Measurements from ENCODE around the gene NAA10. TPM values are rescaled to one million over a fixed set of nuclear protein-coding genes. Genes with fewer than 3 reads are reported as not detected.
A peak's percentile ranks its signal among the peaks of the same experiment; 100 is the strongest.
"Not testable (repeated sequence)": the region's sequence is repeated elsewhere in the genome, so short reads cannot be mapped to it uniquely, and the experiment has no call there.

The NAA10 gene
- total RNA-seq: 37.4 TPM

DNA sequence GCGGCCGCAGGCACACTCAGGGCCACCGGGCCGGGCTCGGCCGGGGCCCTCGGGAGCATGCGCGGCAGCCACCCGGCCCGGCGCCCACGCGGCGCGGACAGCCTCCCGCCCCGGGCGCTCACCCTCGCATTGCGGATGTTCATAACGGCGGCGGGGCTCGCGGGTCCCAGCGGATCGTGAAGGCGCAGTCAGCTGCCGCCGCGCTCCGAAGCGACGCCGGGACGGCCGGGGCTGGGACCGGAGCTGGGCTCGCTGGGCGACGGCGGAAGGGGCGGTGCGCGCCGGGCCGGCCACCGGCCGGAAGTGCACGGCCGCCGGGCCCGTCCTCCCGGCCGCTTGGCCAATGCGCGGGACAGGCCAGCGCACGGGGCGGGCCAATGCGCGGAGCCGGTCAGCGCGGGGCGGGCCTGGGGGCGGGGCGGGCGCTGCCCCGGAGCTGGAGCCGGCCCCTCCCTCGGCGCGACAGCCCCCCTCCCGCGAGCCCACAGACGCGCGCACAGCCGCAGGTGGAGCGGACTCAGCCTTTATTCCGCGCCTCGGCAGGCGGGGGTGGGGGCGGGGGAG is at the start of gene NAA10:
NAA10 (minus strand) TSS at position 276 of the 564 bp plus-strand sequence; CDS start at position 143, 133 bp downstream.
- peak in 2 of 3 donors; percentile 48 to 52 for DNase-seq (ENCODE audit: low read depth in 2 of 3, low spot score in 2 of 3)

DNA sequence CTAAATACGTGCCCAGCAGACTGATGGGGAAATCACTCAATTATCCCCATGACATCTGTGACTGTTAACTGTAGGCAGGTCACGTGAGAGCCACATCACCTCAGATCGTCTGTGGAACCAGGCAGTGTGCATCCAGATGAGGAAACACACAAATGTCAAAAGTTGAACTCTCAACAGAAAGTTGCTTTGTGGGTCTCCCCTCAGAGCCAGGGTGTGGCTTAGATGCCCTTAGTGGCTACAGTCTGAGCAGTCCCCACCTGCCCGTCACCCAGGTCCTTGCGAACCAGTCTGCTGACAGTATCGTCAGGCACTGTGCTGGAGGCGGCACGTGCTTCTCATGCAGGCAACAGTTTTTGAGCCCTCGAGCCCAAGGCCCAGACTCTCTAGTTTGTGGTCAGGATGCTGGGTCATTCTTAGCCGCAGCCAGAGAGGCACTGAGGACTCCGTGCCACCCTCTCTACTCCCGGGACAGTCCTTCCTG is 48.5 kb upstream of the NAA10 start:
- DNase-seq (ENCODE audit: low read depth in 2 of 3, low spot score in 2 of 3): no peak

DNA sequence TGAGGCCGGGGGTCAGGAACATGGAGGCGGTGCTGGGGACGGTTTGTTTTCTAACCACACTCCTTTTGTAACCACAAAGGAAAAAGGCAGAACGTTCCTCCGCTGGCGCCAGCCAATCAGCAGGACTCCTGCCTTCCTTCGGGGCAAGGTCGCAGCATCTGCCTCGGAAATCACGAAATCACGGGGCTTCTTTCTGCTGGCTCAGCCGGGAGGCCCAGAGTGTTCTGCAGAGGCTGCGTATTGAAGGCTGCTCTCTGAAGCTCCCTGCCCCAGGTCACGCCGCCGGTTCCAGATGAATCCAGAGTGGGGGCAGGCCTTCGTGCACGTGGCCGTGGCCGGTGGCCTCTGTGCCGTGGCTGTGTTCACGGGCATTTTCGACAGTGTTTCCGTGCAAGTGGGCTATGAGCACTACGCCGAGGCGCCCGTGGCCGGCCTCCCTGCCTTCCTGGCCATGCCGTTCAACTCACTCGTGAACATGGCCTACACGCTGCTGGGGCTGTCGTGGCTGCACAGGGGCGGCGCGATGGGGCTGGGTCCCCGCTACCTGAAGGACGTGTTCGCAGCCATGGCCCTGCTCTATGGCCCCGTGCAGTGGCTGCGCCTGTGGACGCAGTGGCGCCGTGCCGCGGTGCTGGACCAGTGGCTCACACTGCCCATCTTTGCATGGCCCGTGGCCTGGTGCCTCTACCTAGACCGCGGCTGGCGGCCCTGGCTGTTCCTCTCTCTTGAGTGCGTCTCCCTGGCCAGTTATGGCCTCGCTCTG is 47.1 kb upstream of the NAA10 start:
- peak in 2 of 3 donors; percentile 58 to 79 for DNase-seq (ENCODE audit: low read depth in 2 of 3, low spot score in 2 of 3)

DNA sequence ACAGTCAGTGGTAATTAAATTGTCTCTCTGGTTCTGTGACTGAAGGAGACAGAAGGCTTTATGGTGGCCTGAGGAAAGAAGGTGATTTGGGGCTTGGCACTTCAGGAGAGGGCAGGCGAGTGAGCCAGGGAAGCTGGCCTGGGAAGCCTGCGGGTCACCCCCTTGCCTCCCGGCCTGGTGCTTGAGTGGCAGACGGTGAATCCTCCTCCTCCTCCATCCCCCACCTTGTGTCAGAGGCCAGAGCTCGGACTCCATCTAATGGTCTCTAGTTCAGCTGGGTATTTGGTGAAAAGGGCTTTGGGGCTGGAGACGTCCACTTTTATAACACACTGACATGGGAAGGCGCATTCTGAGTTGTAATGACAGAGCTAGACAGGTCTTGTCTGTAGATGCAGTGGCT is 46.4 kb upstream of the NAA10 start:
- no peak for DNase-seq (ENCODE audit: low read depth in 2 of 3, low spot score in 2 of 3)

DNA sequence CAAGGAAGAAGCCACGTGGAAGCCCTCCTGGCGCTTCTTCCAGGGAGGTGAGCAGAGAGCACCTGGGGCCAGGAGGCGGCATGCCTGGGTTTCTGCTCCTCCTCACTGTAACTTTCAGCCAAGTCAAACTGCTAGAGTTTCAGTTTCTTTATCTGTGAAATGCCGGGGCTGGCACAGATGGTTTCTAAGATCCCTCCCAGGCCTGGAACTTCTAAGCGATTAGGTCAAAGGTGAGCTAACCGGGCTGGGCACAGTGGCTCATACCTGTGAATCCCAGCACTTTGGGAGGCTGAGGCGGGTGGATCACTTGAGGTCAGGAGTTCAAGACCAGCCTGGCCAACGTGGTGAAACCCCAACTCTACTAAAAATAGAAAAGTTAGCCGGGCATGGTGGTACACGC is 45.6 kb upstream of the NAA10 start:
- DNase-seq (ENCODE audit: low read depth in 2 of 3, low spot score in 2 of 3): not testable (repeated sequence)

DNA sequence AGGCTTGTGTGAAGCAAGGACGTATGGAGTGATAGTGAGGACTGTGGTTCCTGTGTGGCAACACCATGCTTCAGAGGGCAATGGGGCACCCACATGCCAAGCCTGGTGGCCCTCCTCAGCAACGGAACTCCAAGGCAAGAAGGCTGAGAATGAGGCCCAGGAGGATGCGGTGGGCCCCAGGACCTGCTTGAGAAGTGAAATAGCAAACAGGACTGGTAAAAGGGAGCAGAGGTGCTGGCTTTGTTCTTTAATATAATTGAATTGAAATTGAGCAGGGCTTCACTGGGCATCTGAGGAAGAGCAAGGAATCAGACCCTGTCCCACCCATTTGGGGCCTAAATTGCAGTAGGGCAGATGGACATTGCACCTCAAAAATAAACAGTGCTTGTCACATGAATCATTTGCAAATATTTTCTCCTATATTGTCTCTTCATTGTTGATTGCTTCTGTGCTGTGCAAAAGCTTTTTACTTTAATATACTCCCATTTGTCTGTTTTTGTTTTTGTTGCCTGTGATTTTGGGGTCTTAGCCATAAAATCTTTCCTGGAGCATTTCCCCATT is 40.0 kb upstream of the NAA10 start:
- DNase-seq (ENCODE audit: low read depth in 2 of 3, low spot score in 2 of 3): no peak

DNA sequence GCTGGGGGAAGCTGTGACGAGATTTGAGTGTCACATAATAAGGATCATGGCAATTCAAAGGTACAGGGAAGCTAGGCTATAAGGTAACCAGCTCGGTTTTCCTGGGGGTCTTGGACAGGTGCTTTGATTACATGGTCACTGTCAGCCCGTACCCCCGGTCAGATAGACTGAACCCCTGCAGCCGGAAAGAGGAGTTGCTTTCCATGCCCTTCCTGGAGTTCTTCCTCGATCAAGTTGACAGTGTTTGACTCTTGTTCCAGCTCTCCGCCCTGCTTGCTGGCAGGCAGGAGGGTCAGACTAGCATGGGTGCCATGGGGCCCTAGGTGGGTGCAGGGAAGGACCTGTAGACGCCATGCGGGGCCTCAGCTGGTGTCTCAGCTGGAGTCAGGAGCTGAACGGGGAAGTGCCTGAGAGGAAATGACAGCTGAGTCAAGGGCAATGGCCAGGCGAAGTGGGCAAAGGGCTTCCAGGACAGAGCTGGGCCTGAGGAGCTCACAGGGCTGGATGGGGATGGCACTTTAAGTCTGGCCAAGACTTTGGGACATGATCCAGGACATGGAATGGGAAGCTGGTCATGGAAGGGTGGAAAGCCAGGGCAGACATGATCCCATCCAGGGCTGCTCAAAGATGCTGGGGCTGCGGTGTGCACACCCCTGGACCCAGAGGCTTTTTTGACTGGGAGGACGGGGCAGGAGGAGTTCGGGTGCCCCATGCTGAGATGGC is 39.3 kb upstream of the NAA10 start:
- no peak for DNase-seq (ENCODE audit: low read depth in 2 of 3, low spot score in 2 of 3)

DNA sequence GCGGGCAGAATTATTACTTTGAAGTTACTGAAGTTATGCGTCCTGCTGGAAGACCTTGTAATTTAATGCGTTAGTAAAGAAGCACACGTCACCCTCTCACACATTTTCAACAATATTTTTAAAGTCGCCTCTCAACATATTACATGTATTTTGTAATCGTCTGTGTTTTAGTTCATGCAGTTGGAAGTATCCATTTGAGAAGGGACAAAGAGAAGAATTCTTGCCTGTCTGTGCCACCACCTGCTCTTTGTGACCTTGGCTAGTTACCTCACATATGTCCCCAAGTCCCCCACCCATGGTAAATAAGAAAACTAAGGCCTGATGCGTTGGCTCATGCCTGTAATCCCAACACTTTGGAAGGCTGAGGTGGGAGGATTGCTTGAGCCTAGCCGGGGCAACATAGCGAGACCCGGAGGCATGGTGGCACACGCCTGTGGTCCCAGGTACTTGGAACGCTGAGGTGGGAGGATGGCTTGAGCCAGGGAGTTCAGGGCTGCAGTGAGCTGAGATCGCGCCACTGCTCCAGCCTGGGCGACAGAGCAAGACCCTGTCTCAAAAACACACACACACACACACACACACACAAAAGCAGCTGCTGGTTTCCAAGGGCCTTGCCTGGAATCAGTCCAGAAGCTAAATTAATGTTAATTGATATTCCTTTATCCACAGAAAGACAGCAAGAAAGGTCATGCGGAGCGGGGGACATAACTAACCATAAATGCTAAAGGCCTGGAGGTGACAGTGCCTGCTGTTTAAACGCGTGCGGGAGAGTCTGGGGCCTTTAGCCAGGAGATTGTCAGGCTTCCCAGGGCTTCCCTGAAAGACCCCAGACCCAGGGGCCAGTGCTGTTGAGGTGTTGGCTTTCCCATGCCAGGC is 38.5 kb upstream of the NAA10 start:
- no peak for DNase-seq (ENCODE audit: low read depth in 2 of 3, low spot score in 2 of 3)

DNA sequence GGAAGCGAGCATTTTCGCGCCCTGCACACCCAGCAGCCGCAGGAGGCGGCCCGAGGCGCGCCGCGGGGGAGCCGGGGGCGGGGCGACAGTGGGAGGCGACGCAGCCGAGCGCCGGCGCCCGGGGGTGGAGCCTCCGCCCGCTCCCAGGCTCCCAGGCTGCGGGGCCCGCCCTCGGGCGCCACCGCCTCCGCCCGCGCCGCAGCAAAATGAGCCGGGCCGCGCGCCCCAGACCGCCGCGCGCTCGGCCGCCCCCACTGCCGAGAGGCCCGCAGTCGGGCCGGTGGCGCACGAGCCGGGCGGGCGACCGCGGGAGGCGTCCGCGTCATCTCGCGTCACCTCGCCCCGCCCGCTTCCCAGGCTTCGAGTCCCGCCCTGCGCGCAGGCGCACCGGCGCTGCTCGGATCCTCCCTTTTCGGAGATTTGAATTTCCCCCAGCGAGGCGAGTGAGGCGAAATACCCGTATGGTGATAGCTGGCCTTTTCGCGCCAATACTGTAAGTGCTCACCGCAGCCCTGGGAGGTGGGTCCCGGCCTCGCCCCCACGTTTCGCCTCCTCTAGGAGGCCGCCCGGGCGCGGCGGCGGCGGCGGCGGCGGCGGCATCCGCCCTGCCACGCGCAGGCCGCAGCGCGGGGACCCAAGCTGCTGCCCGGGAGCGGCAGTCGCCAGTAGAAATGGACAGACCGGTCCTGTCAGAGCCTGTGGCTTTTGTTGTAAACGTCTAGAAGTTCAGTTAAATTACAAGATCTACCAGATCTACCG is 37.7 kb upstream of the NAA10 start, which contains the start of gene TMEM187:
TMEM187 (plus strand) TSS at position 387 of the 759 bp plus-strand sequence. CDS start 9,309 bp downstream, outside the sequence.
- DNase-seq (ENCODE audit: low read depth in 2 of 3, low spot score in 2 of 3): peak; percentile 85 to 91 (median 89)

DNA sequence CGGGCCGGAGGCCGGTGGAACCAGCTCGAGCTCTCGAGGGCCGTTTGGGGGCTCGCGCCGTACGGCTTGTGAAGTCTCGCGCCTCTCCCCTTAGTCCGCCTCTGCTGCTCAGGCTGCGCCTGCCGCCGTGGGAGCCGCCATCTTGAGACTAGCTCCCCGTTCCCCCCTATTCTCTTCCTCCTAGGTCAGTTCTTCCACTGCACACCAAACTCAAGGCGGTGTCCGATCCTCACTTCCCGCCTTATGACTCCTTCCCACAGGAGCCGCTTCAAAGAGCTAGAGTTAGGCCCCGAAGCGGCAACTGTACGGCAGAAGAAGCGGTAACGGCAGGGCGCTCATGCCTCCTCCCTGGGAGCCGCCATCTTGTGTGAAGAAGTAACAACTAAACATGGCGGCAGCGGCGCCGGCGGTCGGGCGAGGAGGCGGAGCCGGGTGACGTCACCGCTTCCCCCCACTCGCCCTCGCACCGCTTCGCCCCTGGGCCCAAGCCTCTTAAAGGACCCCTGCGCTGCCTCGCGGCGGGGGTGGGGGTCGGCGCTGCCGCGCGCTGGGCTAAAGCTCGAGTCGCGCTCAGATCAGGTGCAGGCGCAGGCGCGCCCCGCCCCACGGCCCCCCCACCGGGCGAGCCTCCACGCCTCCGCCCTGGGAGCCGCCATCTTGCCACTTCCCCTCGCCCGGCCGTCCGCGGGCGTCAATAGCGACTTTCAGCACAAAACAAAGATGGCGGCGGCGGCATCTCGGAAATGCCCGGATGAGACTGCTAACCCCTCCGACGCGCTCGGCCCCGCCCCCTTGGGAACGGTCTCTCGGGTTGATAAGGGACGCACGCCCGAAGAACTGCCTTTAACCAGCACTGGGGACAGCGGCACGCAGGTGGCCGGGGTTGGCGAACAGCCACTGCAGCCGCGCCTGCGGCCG is 36.9 kb upstream of the NAA10 start, which contains the start of gene HCFC1:
HCFC1 (minus strand) TSS at position 369 of the 918 bp plus-strand sequence. CDS start 978 bp downstream, outside the sequence.
- peak; percentile 85 to 94 (median 88) for DNase-seq (ENCODE audit: low read depth in 2 of 3, low spot score in 2 of 3)

DNA sequence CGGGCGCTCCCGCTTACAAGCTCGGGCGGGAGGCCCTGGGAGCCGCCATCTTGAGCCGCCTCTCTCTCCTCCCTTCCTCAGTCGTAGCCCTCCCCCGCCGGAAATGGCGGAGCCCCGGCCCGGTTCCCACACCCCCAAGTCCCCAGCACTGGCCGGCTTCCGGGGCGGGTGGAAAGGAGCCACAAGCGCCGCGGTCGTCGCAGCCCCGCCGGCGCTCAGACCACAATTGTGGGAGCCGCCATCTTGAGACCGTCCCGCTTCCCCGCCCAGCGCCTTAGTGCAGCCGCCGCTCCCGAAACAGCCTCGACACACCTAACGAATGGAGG is 36.2 kb upstream of the NAA10 start:
- peak; percentile 76 to 91 (median 83) for DNase-seq (ENCODE audit: low read depth in 2 of 3, low spot score in 2 of 3)

DNA sequence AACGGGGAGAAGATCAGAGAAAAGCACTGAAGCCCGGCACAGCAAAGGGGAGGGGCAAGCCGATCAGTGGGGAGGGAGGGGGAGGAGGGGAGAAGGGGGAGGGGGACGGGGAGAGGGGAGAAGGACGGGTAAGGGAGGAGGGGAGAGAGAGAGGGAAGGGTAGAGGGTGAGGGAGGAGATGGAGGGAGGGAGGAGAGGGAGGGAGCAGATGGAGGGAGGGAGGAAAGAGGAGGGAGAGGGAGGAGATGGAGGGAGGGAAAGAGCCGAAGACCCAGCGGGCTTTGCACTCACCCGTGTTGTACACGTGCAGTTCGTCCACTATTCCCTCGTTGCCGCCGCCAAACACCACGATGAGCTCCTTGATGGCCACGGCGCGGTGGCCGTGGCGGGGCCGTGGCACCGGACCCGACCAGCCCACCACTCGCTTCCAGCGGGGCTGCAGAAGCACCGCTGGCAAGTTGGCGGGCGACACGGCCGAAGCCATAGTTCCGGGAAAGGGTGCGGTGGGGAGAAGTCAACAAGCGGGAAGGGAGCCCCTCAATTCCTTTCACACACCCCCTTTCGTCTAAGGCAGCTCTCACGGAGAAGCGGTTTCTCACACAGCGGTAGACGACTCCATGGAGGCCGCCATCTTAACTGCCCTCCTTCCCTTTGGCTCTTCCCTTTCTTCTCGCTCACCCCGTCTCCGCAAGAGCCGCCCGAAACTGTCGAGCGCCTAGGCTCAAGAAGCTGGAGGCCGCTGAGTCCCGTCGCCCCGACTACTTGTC is 35.7 kb upstream of the NAA10 start:
- DNase-seq (ENCODE audit: low read depth in 2 of 3, low spot score in 2 of 3): peak in 1 of 3 donors; percentile 56

DNA sequence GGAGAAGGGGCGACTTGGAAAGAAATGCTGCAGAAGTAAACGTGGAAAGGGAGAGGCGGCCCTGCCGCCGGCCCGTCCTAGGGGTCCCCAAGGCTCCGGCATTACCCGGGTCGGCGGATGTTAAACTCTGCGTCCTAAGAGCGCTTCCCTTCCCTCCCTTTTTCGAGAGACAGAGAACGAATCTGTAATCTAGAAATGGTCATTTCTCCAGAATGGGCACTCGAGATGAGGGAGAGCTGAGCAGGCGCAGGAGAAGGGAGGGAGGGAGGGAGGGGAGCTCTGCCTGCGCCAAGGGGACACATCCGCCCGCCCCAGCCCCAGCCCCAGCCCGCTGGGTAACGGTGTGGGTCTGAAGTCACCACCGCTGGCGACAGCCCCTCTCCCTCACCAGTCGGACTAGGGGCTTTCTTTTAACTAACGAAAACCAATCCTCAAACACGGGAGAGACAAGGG is 35.1 kb upstream of the NAA10 start:
- no peak for DNase-seq (ENCODE audit: low read depth in 2 of 3, low spot score in 2 of 3)

DNA sequence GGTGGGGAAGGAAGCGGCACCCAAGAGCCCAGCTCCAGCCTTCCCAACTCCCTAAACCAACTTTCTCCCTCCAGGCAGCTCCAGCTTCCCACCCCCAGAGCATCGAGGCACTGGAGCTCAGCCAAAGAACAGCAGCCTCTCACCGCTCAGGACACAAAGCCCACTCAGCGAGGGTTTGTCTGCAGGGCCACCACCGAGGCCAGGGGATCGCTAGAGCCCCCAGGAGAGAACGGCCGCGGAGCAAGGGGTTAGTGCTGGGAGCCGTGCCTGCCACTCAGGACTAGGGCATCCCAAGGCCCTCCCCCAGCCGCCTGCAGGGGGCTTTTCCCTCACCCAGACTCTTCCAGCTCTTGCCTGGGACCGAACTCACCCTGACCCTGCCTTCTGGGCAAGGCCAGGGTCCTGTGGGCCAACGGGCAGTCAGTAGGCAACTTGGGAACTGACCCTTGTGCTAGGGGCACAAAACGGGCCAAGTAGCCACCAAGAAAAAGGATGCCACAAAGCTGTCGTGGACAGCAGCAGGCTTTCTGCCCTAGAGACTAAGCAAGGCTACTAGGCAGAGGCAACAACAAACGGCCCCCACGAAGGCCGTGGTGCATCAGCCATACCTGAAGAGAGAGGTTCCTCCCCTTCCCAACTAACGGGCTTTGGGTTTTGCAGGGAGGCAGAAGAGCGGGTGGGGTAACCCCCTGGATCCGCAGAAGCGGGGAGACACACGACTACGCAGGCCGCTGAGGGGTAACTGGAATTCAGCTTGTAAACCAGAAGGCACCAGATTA is 34.5 kb upstream of the NAA10 start:
- no peak for DNase-seq (ENCODE audit: low read depth in 2 of 3, low spot score in 2 of 3)

DNA sequence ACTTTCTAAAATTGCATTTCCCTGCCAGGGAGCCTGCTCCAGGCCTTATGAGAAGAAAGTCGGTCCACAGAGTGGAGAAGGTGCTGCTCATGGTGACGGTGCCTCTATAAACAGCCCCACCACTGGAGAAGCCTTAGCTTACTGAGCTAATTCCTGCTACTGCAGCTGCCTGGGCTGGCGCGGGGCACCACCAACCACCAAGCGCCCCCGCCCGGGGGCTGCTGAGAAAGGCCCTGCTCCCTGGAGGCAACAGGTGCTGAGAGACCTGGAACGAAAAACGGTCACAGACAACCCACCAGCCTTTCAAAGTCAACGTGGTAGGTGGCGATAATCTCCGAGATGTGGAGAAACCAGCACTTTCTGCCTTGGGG is 33.9 kb upstream of the NAA10 start:
- DNase-seq (ENCODE audit: low read depth in 2 of 3, low spot score in 2 of 3): peak in 1 of 3 donors; percentile 52

DNA sequence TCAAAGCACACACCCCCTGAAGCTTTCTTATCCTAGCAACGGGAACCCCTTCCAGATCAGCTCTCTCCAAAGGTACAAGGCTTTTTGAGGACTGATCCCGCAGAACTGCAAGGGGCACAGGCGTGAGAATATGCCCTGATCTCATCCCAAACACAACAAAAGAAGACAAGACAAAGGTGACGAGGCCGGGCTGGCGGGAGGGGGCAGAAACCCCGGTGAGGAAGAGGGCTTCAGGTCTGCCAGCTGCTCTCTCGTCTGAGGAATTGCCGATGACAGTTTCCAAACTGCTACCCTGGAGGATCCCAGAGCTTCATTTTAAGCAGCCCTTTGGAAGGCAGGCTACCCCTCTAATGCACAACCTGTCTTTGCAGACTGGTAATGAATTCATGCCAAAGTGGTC is 33.4 kb upstream of the NAA10 start:
- no peak for DNase-seq (ENCODE audit: low read depth in 2 of 3, low spot score in 2 of 3)

Measured in hematopoietic multipotent progenitor cell (in vitro differentiated cells).